Endothelial cell (in vitro differentiated cells): ENCODE data around the gene STN1. TPM values are rescaled to one million over a fixed set of nuclear protein-coding genes. Genes with fewer than 3 reads are reported as not detected.

Experiments used
- DNase-seq: peaks from one replicate; pipeline ENCODE4 v3.0.0; 2021; ENCODE audit warnings: low spot score
- H3K27ac Mint-ChIP-seq: one replicate; pipeline ENCODE4 v1.8.0; 2021; ENCODE audit warnings: mixed read lengths, inconsistent platforms; ENCODE audit not compliant: unreplicated experiment
- H3K27me3 Mint-ChIP-seq: one replicate; pipeline ENCODE4 v1.8.0; 2021; ENCODE audit warnings: mild to moderate bottlenecking, moderate library complexity, mixed read lengths, inconsistent platforms; ENCODE audit not compliant: unreplicated experiment
- H3K36me3 Mint-ChIP-seq: one replicate; pipeline ENCODE4 v1.8.0; 2021; ENCODE audit warnings: mild to moderate bottlenecking, low read depth, mixed read lengths, inconsistent platforms; ENCODE audit not compliant: unreplicated experiment
- H3K4me1 Mint-ChIP-seq: one replicate; pipeline ENCODE4 v1.8.0; 2021; ENCODE audit warnings: mild to moderate bottlenecking, mixed read lengths, inconsistent platforms; ENCODE audit not compliant: unreplicated experiment
- H3K4me3 Mint-ChIP-seq: one replicate; pipeline ENCODE4 v1.8.0; 2021; ENCODE audit warnings: mild to moderate bottlenecking, mixed read lengths, inconsistent platforms; ENCODE audit not compliant: unreplicated experiment
- H3K9me3 Mint-ChIP-seq: one replicate; pipeline ENCODE4 v1.8.0; 2021; ENCODE audit warnings: mixed read lengths, inconsistent platforms; ENCODE audit not compliant: unreplicated experiment
- total RNA-seq: library from RNA; stranded (reverse); fragmentation: NEBNext Ultra II Directional; extraction: Animal tissue kit (Norgen Biotek cat#: 25700); gene quantifications from one replicate; pipeline ENCODE4 v1.2.1, GENCODE V29; 2021; ENCODE audit not compliant: unreplicated experiment
- TF ChIP-seq, protein P1 (sequence below): fragments of 200-600 bp; sonication (generic); IDR thresholded peaks from one replicate; pipeline ENCODE4 v1.5.0; 2021; ENCODE audit warnings: antibody characterized with exemption; ENCODE audit not compliant: unreplicated experiment

The STN1 gene
- total RNA-seq, 1 donor from 2014 or later: 11.5 TPM

DNA sequence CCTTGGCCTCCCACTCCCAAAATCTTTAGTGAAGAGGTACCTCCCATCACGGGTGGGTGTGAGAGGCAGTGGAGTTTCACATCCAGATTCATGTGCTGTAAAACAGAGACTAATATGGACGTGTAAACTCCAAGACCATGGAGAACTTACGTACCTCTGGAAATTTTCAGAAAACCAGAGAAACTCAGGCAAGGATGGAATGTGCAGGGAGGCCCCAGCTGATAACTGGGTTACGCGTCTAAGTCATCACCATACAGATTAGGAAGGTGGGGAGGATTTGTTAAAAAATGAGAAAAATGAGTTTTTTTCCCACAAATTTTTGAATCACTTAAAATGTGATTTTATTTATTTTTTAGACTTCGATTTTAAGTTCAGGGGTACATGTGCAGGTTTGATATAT lies 16.3 kb upstream of the STN1 start:
- no peak overlapping the region for H3K27ac Mint-ChIP-seq

DNA sequence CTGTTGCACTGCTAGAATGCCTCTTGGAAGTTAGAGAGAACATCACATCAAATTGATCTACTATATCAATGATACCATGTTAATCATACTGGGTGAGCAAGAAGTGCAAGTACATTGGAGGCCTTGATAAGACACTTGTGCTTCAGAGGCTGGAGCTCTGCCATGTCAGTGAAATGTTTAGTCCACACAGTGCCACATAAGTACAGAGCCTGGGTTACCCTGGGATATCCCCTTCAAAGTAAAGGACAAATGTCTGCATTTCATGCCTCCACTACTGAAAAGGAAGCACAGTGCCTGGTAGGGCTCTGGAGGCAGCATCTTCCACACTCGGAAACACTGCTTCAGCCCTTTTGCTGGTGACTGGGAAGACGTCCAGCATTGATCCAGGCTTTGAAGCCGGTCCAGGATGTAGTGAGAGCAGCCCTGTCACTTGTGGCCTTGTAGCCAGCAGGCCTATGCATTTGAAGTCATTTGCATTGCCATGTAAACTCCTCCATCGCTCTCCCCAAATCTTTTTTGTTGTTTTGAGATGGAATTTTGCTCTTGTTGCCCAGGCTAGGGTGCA lies 15.7 kb upstream of the STN1 start:
- Mint-ChIP-seq H3K36me3 (no peaks in the 10 kb centered on the region), H3K4me1 (no peaks in the 10 kb centered on the region), H3K27ac (no peak overlapping the region), H3K27me3 (no peaks in the 10 kb centered on the region), H3K4me3 (no peak overlapping the region), H3K9me3 (no peaks in the 10 kb centered on the region)
- TF ChIP-seq, protein P1, sequence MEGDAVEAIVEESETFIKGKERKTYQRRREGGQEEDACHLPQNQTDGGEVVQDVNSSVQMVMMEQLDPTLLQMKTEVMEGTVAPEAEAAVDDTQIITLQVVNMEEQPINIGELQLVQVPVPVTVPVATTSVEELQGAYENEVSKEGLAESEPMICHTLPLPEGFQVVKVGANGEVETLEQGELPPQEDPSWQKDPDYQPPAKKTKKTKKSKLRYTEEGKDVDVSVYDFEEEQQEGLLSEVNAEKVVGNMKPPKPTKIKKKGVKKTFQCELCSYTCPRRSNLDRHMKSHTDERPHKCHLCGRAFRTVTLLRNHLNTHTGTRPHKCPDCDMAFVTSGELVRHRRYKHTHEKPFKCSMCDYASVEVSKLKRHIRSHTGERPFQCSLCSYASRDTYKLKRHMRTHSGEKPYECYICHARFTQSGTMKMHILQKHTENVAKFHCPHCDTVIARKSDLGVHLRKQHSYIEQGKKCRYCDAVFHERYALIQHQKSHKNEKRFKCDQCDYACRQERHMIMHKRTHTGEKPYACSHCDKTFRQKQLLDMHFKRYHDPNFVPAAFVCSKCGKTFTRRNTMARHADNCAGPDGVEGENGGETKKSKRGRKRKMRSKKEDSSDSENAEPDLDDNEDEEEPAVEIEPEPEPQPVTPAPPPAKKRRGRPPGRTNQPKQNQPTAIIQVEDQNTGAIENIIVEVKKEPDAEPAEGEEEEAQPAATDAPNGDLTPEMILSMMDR: no peak
- DNase-seq: no peak

More for the DNA sequence above, 16.3 kb upstream of the STN1 start:
- no peak for DNase-seq
- H3K4me1 Mint-ChIP-seq: no peaks in the 10 kb centered on the region
- H3K36me3 Mint-ChIP-seq: no peaks in the 10 kb centered on the region
- no peaks in the 10 kb centered on the region for H3K9me3 Mint-ChIP-seq
- TF ChIP-seq, protein P1: no peak
- no peak overlapping the region for H3K4me3 Mint-ChIP-seq
- no peaks in the 10 kb centered on the region for H3K27me3 Mint-ChIP-seq

DNA sequence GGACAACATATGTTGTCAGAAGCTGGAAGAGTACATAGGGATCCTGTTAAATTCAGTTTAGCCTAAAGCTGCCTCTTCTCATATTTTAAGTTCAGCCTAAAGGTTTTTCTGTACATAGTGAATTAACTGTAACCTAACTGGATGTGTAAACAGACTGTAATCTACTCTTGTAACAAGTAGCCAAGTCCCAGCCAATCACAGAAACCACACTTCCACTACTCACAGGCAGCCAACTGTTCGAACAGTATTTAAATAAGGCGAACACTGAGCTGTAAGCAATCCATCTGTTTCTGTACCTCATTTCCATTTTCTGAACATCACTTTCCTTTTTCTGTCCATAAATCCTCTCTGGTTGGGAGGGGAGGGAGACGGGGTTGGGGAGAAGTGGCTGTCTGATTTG lies 15.0 kb upstream of the STN1 start:
- no peaks in the 10 kb centered on the region for H3K4me1 Mint-ChIP-seq
- H3K4me3 Mint-ChIP-seq: no peak overlapping the region
- no peak overlapping the region for H3K27ac Mint-ChIP-seq
- TF ChIP-seq, protein P1: no peak
- H3K27me3 Mint-ChIP-seq: no peaks in the 10 kb centered on the region
- no peaks in the 10 kb centered on the region for H3K9me3 Mint-ChIP-seq
- no peaks in the 10 kb centered on the region for H3K36me3 Mint-ChIP-seq
- no peak for DNase-seq

DNA sequence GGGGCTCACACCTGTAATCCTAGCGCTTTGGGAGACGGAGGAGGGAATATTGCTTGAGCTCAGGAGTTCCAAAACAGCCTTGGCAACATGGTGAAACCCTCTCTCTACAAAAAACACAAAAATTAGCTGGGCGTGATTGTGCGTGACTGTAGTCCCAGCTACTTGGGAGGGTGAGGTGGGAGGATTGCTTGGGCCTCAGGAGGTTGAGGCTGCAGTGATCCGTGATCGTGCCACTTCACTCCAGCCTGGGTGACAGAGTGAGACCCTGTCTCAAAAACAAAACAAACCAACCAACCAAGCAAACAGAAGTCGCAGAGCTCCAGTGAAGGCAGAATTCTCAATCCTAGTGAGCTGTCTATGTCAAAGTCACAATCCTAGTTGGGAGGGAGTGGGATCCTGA lies 14.3 kb upstream of the STN1 start:
- Mint-ChIP-seq H3K27me3 (no peaks in the 10 kb centered on the region), H3K36me3 (no peaks in the 10 kb centered on the region), H3K4me1 (no peaks in the 10 kb centered on the region), H3K4me3 (no peak overlapping the region), H3K9me3 (no peaks in the 10 kb centered on the region), H3K27ac (no peak overlapping the region)
- TF ChIP-seq, protein P1: no peak
- no peak for DNase-seq

DNA sequence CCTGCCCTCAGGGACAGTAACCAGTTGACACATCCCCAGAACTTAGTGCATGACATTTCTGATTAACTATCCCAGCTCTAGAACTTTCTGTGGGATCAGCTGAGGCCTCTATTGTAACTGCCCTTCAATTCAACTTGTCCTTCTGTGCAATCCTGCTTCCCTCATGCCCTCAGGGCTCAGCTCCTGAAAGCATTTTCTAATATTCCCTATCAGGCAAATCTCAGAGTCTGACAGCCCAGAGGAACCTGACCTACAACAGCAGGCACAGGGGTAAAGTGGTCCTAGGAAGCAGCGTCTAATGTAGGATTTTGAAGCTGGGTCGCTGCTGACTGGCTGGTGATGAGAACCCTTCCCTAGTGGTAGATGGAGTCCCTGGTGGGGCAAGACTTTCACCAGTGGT lies 13.6 kb upstream of the STN1 start:
- H3K9me3 Mint-ChIP-seq: no peaks in the 10 kb centered on the region
- TF ChIP-seq, protein P1: no peak
- no peak overlapping the region for H3K4me3 Mint-ChIP-seq
- no peaks in the 10 kb centered on the region for H3K36me3 Mint-ChIP-seq
- no peaks in the 10 kb centered on the region for H3K4me1 Mint-ChIP-seq
- H3K27me3 Mint-ChIP-seq: no peaks in the 10 kb centered on the region
- no peak for DNase-seq
- no peak overlapping the region for H3K27ac Mint-ChIP-seq
